ENCODE data around the gene USP34. TPM values are rescaled to one million over a fixed set of nuclear protein-coding genes. Genes with fewer than 3 reads are reported as not detected.

USP34 gene
- total and polyA plus RNA-seq, 9 of the 15 experiments (the other 6 are each of a cell fraction or from before 2014, with no cell fraction given): 19.8 to 108 (median 67.8) TPM

DNA sequence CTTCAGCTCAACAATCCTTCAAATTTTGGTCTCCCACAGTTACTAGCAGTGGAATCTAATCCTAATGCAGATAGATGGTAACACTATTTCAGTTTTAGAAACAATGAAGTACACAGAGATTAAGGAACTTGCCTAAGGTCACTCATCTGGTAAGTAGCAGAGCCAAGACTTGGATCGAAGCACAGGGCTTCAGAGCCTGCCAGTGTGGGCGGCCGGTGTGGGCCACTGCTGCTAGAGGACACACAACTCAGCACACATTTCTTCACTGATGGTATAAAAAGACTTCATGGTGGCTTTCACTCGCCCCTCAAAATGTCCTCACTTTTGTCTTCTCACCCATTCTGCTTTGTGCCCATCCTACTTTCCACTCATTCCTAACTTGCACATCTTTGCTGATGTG is 297.8 kb downstream of the USP34 start:
- Histone ChIP-seq H3K4me3 (no peak overlapping the region), H3K36me3 (ENCODE audit: control insufficient read depth, insufficient read depth, low read length) (no peaks in the 10 kb centered on the region), H4K20me1 (replicated peaks; ENCODE audit: control insufficient read depth, insufficient read depth, low read length) (no peaks in the 10 kb centered on the region), H3K27me3 (ENCODE audit: control insufficient read depth in 2 of 2, insufficient read depth in 2 of 2, low read length in 2 of 2) (no peaks in the 10 kb centered on the region), H3K9me3 (replicated peaks; ENCODE audit: control insufficient read depth, insufficient read depth, low read depth, low read length) (no peaks in the 10 kb centered on the region), H3K4me2 (ENCODE audit: insufficient read depth, low read length) (no peak overlapping the region), H3K79me2 (ENCODE audit: control insufficient read depth, insufficient read depth, low read length) (peaks cover 8% of the 10 kb centered on the region), H3K9ac (ENCODE audit: insufficient read depth in 1 of 2, low read depth in 2 of 2, low read length in 2 of 2) (peak overlapping the region in 1 of 2 experiments; percentile 39; a peak in 1 of 4 replicates), H3K27ac (ENCODE audit: extremely low read depth, low read depth, low read length) (no peak overlapping the region), H3K4me1 (replicated peaks in 1 of 2; ENCODE audit: control insufficient read depth in 2 of 2, insufficient read depth in 2 of 2, low read length in 2 of 2) (peaks cover 6 to 21% of the 10 kb centered on the region in 2 experiments; a peak in 4 of 5 replicates), H3K9me1 (ENCODE audit: control insufficient read depth, insufficient read depth, low read length) (no peaks in the 10 kb centered on the region), H2AFZ (ENCODE audit: low read depth, low read length) (no peak overlapping the region)
- no peak for ATAC-seq
- intact Hi-C loops (cut with micrococcal nuclease) (loop anchor here (10.0 kb wide), 1 partner anchor 288 kb away; the partner anchor contains the start of gene REL), in situ Hi-C loops (cut with MboI) (no loop called here)
- no peak for DNase-seq (ENCODE audit: extremely low read depth in 1 of 4, low spot score in 3 of 4)
- TF ChIP-seq SRSF3 (IDR thresholded peaks at IDR 0.05; ENCODE audit: insufficient read depth, low read length) (no peak), MTF1 (CRISPR knock-in tag; IDR thresholded peaks at IDR 0.05; ENCODE audit: borderline replicate concordance) (no peak), NELFE (IDR thresholded peaks at IDR 0.05; ENCODE audit: insufficient read depth, insufficient read length) (no peak)
- ChIA-PET CTCF (ENCODE audit: low intra/inter-chr PET ratio) (no interaction called here), POLR2A (interaction anchor here (1.2 kb wide), 1 partner anchor 11 kb away, joined by 4 read pairs; the partner anchor contains the start of gene C2orf74)
- 40% methylated on average over 4 of the region's 4 CpGs for WGBS (ENCODE audit: insufficient coverage, low coverage, missing lambda C conversion rate)
- FAIRE-seq: no peak
- no TSS peak for BruUV-seq (replicated peaks)

DNA sequence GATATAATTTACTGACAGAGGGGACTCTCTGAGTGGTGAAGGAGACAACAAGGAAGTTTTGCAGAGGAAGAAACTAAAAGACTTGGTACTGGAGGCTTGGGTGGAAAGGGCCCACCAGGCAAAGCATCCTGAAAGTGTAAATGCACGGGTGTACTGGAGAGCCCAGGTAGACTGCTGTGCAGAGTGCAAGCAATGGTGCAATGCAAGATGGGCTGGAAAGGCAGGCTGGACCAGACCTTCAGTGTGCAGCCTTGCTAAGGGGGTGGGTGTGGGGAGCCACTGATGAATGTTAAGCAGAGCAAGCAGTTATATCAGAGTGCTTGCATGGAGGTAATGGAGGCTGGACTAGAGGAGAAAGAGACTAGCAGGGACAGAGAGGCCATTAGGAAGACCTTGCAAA is 298.2 kb downstream of the USP34 start:
- H3K9me3 ChIP-seq (replicated peaks; ENCODE audit: control insufficient read depth, insufficient read depth, low read depth, low read length): no peaks in the 10 kb centered on the region
- CTCF ChIA-PET (ENCODE audit: low intra/inter-chr PET ratio): no interaction called here
- H3K4me1 ChIP-seq (replicated peaks in 1 of 2; ENCODE audit: control insufficient read depth in 2 of 2, insufficient read depth in 2 of 2, low read length in 2 of 2): peaks cover 6 to 17% of the 10 kb centered on the region in 2 experiments; a peak in 4 of 5 replicates
- ATAC-seq: no peak
- no peaks in the 10 kb centered on the region for H4K20me1 ChIP-seq (replicated peaks; ENCODE audit: control insufficient read depth, insufficient read depth, low read length)
- POLR2A ChIA-PET: interaction anchor here (1.2 kb wide), 1 partner anchor 11 kb away, joined by 4 read pairs; the partner anchor contains the start of gene C2orf74
- no peak for FAIRE-seq
- TF ChIP-seq, protein P1, sequence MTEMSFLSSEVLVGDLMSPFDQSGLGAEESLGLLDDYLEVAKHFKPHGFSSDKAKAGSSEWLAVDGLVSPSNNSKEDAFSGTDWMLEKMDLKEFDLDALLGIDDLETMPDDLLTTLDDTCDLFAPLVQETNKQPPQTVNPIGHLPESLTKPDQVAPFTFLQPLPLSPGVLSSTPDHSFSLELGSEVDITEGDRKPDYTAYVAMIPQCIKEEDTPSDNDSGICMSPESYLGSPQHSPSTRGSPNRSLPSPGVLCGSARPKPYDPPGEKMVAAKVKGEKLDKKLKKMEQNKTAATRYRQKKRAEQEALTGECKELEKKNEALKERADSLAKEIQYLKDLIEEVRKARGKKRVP (CRISPR knock-in tag; IDR thresholded peaks at IDR 0.05): no peak
- TF ChIP-seq SMARCC2 (IDR thresholded peaks at IDR 0.05; ENCODE audit: low read depth): no peak
- TF ChIP-seq, protein P2, sequence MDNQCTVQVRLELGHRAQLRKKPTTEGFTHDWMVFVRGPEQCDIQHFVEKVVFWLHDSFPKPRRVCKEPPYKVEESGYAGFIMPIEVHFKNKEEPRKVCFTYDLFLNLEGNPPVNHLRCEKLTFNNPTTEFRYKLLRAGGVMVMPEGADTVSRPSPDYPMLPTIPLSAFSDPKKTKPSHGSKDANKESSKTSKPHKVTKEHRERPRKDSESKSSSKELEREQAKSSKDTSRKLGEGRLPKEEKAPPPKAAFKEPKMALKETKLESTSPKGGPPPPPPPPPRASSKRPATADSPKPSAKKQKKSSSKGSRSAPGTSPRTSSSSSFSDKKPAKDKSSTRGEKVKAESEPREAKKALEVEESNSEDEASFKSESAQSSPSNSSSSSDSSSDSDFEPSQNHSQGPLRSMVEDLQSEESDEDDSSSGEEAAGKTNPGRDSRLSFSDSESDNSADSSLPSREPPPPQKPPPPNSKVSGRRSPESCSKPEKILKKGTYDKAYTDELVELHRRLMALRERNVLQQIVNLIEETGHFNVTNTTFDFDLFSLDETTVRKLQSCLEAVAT (IDR thresholded peaks at IDR 0.05): no peak
- TF ChIP-seq KLF16 (IDR thresholded peaks at IDR 0.05): no peak
- TF ChIP-seq ZNF239 (CRISPR knock-in tag; IDR thresholded peaks at IDR 0.05): no peak
- TF ChIP-seq, protein P3, sequence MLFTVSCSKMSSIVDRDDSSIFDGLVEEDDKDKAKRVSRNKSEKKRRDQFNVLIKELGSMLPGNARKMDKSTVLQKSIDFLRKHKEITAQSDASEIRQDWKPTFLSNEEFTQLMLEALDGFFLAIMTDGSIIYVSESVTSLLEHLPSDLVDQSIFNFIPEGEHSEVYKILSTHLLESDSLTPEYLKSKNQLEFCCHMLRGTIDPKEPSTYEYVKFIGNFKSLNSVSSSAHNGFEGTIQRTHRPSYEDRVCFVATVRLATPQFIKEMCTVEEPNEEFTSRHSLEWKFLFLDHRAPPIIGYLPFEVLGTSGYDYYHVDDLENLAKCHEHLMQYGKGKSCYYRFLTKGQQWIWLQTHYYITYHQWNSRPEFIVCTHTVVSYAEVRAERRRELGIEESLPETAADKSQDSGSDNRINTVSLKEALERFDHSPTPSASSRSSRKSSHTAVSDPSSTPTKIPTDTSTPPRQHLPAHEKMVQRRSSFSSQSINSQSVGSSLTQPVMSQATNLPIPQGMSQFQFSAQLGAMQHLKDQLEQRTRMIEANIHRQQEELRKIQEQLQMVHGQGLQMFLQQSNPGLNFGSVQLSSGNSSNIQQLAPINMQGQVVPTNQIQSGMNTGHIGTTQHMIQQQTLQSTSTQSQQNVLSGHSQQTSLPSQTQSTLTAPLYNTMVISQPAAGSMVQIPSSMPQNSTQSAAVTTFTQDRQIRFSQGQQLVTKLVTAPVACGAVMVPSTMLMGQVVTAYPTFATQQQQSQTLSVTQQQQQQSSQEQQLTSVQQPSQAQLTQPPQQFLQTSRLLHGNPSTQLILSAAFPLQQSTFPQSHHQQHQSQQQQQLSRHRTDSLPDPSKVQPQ (CRISPR knock-in tag; IDR thresholded peaks at IDR 0.05; ENCODE audit: borderline replicate concordance): no peak
- DNase-seq (ENCODE audit: extremely low read depth in 1 of 4, low spot score in 3 of 4): no peak
- H3K79me2 ChIP-seq (ENCODE audit: control insufficient read depth, insufficient read depth, low read length): peaks cover 4% of the 10 kb centered on the region
- BruUV-seq (replicated peaks): no TSS peak
- H3K9me1 ChIP-seq (ENCODE audit: control insufficient read depth, insufficient read depth, low read length): no peaks in the 10 kb centered on the region
- no peaks in the 10 kb centered on the region for H3K36me3 ChIP-seq (ENCODE audit: control insufficient read depth, insufficient read depth, low read length)
- no peak overlapping the region for H3K27ac ChIP-seq (ENCODE audit: extremely low read depth, low read depth, low read length)
- H3K4me2 ChIP-seq (ENCODE audit: insufficient read depth, low read length): no peak overlapping the region
- H3K27me3 ChIP-seq (ENCODE audit: control insufficient read depth in 2 of 2, insufficient read depth in 2 of 2, low read length in 2 of 2): no peaks in the 10 kb centered on the region
- no peak overlapping the region for H3K4me3 ChIP-seq
- in situ Hi-C loops (cut with MboI) (no loop called here), intact Hi-C loops (cut with micrococcal nuclease) (loop anchor here (10.0 kb wide), 1 partner anchor 288 kb away; the partner anchor contains the start of gene REL)
- H3K9ac ChIP-seq (ENCODE audit: insufficient read depth in 1 of 2, low read depth in 2 of 2, low read length in 2 of 2): peak overlapping the region in 1 of 2 experiments; percentile 39; a peak in 1 of 4 replicates
- 0% methylated on average over 1 of the region's 1 CpG for WGBS (ENCODE audit: insufficient coverage, low coverage, missing lambda C conversion rate)
- H2AFZ ChIP-seq (ENCODE audit: low read depth, low read length): no peak overlapping the region

Measured in K562 (cell line).